Heart right ventricle (tissue), 16 donors: ENCODE measurements around the gene RERG. TPM values are rescaled to one million over a fixed set of nuclear protein-coding genes. Genes with fewer than 3 reads are reported as not detected.

Source experiments
- ATAC-seq, 8 donors: fragments of 200-7000 bp; cut with Tn5 transposase; one replicate each; pipeline ENCODE4 v1.9.1; 2020; ENCODE audit warnings: mild to moderate bottlenecking in 8 of 8, moderate library complexity in 8 of 8, moderate number of reproducible peaks in 1 of 8
- DNase-seq, 2 donors: peaks; one replicate each; pipeline ENCODE4 v3.0.0-alpha.2; 2020
- H3K27ac ChIP-seq, 10 donors: fragments of 200-600 bp; sonication (generic) in 2 of 10; one replicate each; pipeline versions ENCODE4 v1.5.0 to v1.8.0; 2020 to 2022; ENCODE audit warnings: mild to moderate bottlenecking in 3 of 10
- H3K27me3 ChIP-seq, 7 donors: fragments of 200-600 bp; one replicate each; pipeline ENCODE4 v1.8.0; 2021 to 2022; ENCODE audit warnings: mild to moderate bottlenecking in 2 of 7
- H3K36me3 ChIP-seq, 9 donors: fragments of 200-600 bp; sonication (generic) in 1 of 9; one replicate each; pipeline versions ENCODE4 v1.5.0 to v1.8.0; 2020 to 2022; ENCODE audit warnings: mild to moderate bottlenecking in 2 of 9
- H3K4me1 ChIP-seq, 9 donors: fragments of 200-600 bp; sonication (generic) in 1 of 9; one replicate each; pipeline versions ENCODE4 v1.5.0 to v1.8.0; 2020 to 2022; ENCODE audit warnings: mild to moderate bottlenecking in 4 of 9
- H3K4me3 ChIP-seq, 10 donors: fragments of 200-600 bp; sonication (generic) in 2 of 10; one replicate each; pipeline versions ENCODE4 v1.5.0 to v1.8.0; 2020 to 2022; ENCODE audit warnings: mild to moderate bottlenecking in 7 of 10, moderate library complexity in 2 of 10
- H3K9me3 ChIP-seq, 11 donors: fragments of 200-600 bp in 10 of 11; sonication (generic) in 2 of 11; one replicate each; pipeline versions ENCODE4 v1.5.0 to v1.8.0; 2013 to 2022; ENCODE audit warnings: mild to moderate bottlenecking in 2 of 11, control low read depth in 1 of 11, moderate library complexity in 1 of 11
- CTCF ChIP-seq, 9 donors: fragments of 200-600 bp; sonication (generic) in 2 of 9; IDR thresholded peaks; one replicate each; pipeline versions ENCODE4 v1.5.0 to v1.8.0; 2021 to 2022; ENCODE audit warnings: antibody characterized with exemption in 9 of 9, mild to moderate bottlenecking in 5 of 9, moderate library complexity in 1 of 9
- WGBS, 2 donors: extraction: QIAGEN DNeasy Blood & Tissue Kit; methylation state at CpG; one replicate each; pipeline ENCODE4 v1.1.7; 2013; ENCODE audit warnings: inconsistent platforms in 1 of 2; 5-methylcytosine and 5-hydroxymethylcytosine counted together
- intact Hi-C, 10 donors: fragments of 100-400 bp; cut with DNase I; formaldehyde crosslinking; loops; one replicate each; pipeline versions ENCODE4 v1.11.1 to v1.14.2; 2022
- polyA plus RNA-seq, 2 donors: library from polyadenylated mRNA; stranded (reverse); fragments of 200-250 nt; gene quantifications; one replicate each; pipeline ENCODE4 v1.2.3, GENCODE V29; 2013
- total RNA-seq, 10 donors: library from RNA; stranded (reverse); fragmentation: NEBNext Ultra II Directional in 3 of 10; extraction: Animal tissue kit (Norgen Biotek cat#: 25700) in 3 of 10; gene quantifications; one replicate each; pipeline versions ENCODE4 v1.2.1 to v1.2.4, GENCODE V29; 2021 to 2023
- donor health status: Arrhythmogenic right ventricular cardiomyopathy.
- donor health status: ischemic (EF 13 %, LVEDD 7.1; RV severe dilation, severe dysfunction).
- donor health status: healthy with polysubstance abuse.
- donor health status: DM: no; HTN: yes; CAD: no.
- donor health status: DM: no; HTN: no; CAD: no.
- donor health status: ischemic (EF 25% LVEDD 6.9; RV normal size, moderate dysfunction).
- donor health status: ischemic (EF 25% LVEDD 5.7; RV mildly dilated, moderate dysfunction).
- donor health status: healthy.
- donor health status: DM: yes; HTN: yes; CAD: no.
- donor health status: Ischemic cardiomyopathy.
- donor health status: ischemic (EF 35%, LVEDD 5.7; RV mildly dilated, moderate dysfunction).
- donor health status: nonischemic (EF 11% LVEDD 7.7; RV severe dilation, severe dysfunction).
- donor health status: DM: yes; HTN: yes; CAD: no.
- donor health status: PGD.
- donor health status: ischemic (EF 29% LVEDD 5.4; RV normal size, mild dysfunction).
- donor health status: nonischemic (EF 23%, LVEDD 6.1; RV moderate dilation, normal function).

Gene RERG
- total and polyA plus RNA-seq, 12 donors, result 2.1 to 9.7 (median 2.7) TPM

GRCh38 chr12:15268309-15268708, 47.1 kb upstream of the RERG start:
- H3K4me3 ChIP-seq, result no peak overlapping the region
- H3K27ac ChIP-seq, result no peak overlapping the region
- H3K4me1 ChIP-seq, result no peaks in the 10 kb centered on the region
- H3K36me3 ChIP-seq, result no peaks in the 10 kb centered on the region
- DNase-seq (no peak), ATAC-seq (no peak)
- no peaks in the 10 kb centered on the region for H3K9me3 ChIP-seq
- intact Hi-C loops, result loop anchor here in 8 of 10 donors (5.0 to 10.0 kb wide), 4 partner anchors 36 to 424 kb away; partner anchors contain the start of gene ART4 (in 1 of the 8)
- TF ChIP-seq CTCF (IDR thresholded peaks at IDR 0.05), result no peak
- peaks cover 0 to 6% (median 0%) of the 10 kb centered on the region in 7 donors for H3K27me3 ChIP-seq
- 92 to 95% methylated on average over 1 of the region's 1 CpG for WGBS, 2 donors

- Histone ChIP-seq H3K27me3 (peaks cover 0 to 3% (median 0%) of the 10 kb centered on the region in 7 donors), H3K36me3 (no peaks in the 10 kb centered on the region), H3K4me3 (no peak overlapping the region), H3K9me3 (no peaks in the 10 kb centered on the region), H3K4me1 (no peaks in the 10 kb centered on the region), H3K27ac (no peak overlapping the region)
- no peak for TF ChIP-seq CTCF (IDR thresholded peaks at IDR 0.05)
- intact Hi-C loops, result loop anchor here in 8 of 10 donors (5.0 to 10.0 kb wide), 4 partner anchors 34 to 421 kb away; partner anchors contain the start of gene ART4 (in 1 of the 8)
- no peak for DNase-seq
- no peak for ATAC-seq
These were observed 44.7 kb upstream of the RERG start for GRCh38 chr12:15265875-15266274.

GRCh38 chr12:15256761-15257160, 35.5 kb upstream of the RERG start:
- Histone ChIP-seq H3K27ac (peak overlapping the region in 2 of 10 donors; percentile 16 to 43), H3K4me1 (peaks cover 0 to 13% (median 0%) of the 10 kb centered on the region in 9 donors), H3K9me3 (peaks cover 0 to 12% (median 0%) of the 10 kb centered on the region in 11 donors), H3K36me3 (no peaks in the 10 kb centered on the region), H3K27me3 (peaks cover 0 to 8% (median 0%) of the 10 kb centered on the region in 7 donors), H3K4me3 (no peak overlapping the region)
- ATAC-seq (peak in 6 of 8 donors; percentile 73 to 86 (median 76)), DNase-seq (no peak)
- intact Hi-C loops, result no loop called here
- 40 to 59% methylated on average over 4 of the region's 4 CpGs for WGBS, 2 donors
- no peak for TF ChIP-seq CTCF (IDR thresholded peaks at IDR 0.05)

GRCh38 chr12:15253990-15254389, 32.8 kb upstream of the RERG start:
- H3K4me1 ChIP-seq, result peaks cover 0 to 13% (median 0%) of the 10 kb centered on the region in 9 donors
- no peak for ATAC-seq
- no peak for TF ChIP-seq CTCF (IDR thresholded peaks at IDR 0.05)
- H3K36me3 ChIP-seq, result no peaks in the 10 kb centered on the region
- intact Hi-C loops, result no loop called here
- H3K27ac ChIP-seq, result no peak overlapping the region
- no peak overlapping the region for H3K4me3 ChIP-seq
- DNase-seq, result no peak
- WGBS, 2 donors, result 56 to 71% methylated on average over 1 of the region's 1 CpG
- peaks cover 0 to 7% (median 0%) of the 10 kb centered on the region in 11 donors for H3K9me3 ChIP-seq
- H3K27me3 ChIP-seq, result peaks cover 0 to 16% (median 0%) of the 10 kb centered on the region in 7 donors
